Fibroblast of skin of right biceps (primary cell): ENCODE measurements around the gene ANTKMT.

ENCODE experiments used
- DNase-seq: peaks from one replicate; pipeline ENCODE4 v3.0.0-alpha.2; 2013

Gene ANTKMT

DNA sequence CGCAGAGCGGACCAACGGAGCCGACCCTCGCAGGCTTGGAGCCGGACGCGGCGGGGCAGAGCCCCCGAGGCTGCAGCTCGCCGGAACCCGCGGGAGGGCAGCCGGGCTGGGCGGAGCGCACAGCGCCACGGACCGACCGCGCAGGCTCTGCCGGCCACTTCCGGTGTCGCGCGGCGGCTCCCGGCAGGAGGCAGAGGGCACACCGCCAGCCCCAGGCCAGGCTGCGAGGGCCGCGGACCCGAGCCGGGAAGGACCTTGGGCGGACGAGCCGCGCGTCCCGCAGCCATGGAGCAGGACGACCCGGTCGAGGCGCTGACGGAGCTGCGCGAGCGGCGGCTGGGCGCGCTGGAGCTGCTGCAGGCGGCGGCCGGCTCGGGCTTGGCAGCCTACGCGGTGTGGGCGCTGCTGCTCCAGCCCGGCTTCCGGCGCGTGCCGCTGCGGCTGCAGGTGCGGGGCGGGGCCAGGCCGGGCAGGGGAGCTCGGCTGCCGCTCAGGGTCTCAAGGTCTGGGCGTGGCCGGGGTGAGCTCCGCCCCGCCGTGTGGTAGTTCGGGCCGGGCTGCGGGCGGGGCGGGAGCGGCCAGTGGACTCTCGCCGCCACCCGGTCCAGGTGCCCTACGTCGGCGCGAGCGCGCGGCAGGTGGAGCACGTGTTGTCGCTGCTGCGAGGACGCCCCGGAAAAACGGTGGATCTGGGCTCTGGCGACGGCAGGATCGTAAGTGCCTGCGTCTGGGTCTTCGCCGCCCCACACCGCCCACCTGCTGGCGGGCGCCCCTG is at the start of gene ANTKMT:
ANTKMT (plus strand) TSS at position 157 of the 775 bp plus-strand sequence; CDS start at position 286, 129 bp downstream.
- peak; percentile 68 for DNase-seq

DNA sequence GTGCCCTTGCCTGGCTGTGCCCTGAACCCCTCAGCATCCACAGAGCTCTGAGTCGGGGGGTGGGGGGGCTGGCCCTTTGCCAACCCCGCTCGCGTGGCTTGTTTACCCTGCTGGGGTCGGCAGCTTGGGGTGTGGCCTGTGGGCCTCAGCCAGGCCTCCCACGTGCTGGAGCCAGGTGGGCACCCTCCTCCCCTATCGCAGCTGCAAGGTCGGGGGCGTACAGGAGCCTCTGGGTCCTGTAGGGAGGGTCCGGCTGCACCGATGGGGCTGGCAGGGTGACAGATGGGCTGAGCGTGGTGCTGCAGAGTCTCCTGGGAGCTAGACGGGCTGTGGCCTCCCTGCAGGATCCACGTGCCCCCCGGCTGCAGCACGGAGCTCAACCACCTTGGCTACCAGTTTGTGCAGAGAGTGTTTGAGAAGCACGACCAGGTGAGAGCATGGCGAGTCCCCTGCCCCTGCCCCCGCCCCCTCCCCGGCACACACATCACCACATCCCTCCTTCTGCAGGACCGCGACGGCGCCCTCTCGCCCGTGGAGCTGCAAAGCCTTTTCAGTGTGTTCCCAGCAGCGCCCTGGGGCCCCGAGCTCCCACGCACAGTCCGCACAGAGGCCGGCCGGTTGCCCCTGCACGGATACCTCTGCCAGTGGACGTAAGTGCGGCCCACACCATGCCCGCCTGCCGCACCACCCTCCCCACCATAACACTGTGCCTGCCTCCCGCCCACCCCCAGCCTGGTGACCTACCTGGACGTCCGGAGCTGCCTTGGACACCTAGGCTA is 49.4 kb upstream of the ANTKMT start:
- no peak for DNase-seq

DNA sequence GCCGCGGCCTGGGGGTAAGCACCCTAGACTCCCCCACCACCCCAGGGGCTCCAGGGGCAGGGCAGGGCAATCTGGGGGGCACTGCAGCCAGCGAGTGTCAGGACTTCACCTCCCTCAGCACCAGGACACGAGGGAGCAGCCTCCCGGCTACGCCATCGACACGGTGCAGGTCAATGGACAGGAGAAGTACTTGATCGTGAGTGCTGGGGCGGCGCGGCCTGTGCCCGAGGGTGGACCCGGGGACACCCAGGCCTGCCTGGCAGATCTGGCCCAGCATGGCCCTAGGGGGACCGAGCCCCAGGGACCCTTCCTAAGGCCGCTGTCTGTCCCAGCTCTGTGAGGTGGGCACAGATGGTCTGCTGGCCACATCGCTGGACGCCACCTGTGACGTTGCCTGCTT is 48.6 kb upstream of the ANTKMT start:
- no peak for DNase-seq

- DNase-seq, result no peak
Observed at GRCh38 chr16:672851-673250, 48.1 kb upstream of the ANTKMT start.

DNA sequence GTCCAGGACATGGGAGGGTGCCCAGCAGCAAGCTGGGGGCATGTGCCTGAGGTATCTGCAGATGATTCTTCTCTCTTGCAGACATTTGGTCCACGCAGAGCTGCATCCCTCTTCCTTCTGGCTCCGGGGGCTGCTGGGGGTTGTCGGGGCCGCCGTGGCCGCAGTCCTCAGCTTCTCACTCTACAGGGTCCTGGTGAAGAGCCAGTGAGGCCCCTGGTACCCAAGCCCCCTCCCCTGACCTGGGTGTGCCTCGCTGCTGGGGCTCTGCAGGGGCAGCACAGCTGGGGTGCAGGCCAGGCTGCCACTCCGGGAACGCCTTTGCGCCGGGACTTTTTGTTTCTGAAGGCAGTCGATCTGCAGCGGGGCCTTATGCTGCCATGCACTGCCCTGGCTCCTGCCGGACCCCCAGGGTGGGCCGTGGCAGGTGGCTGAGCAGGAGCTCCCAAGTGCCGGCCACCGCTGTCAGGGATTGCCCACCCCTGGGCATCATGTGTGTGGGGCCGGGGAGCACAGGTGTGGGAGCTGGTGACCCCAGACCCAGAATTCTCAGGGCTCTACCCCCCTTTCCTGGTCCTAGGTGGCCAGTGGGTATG is 47.5 kb upstream of the ANTKMT start:
- DNase-seq, result no peak

DNA sequence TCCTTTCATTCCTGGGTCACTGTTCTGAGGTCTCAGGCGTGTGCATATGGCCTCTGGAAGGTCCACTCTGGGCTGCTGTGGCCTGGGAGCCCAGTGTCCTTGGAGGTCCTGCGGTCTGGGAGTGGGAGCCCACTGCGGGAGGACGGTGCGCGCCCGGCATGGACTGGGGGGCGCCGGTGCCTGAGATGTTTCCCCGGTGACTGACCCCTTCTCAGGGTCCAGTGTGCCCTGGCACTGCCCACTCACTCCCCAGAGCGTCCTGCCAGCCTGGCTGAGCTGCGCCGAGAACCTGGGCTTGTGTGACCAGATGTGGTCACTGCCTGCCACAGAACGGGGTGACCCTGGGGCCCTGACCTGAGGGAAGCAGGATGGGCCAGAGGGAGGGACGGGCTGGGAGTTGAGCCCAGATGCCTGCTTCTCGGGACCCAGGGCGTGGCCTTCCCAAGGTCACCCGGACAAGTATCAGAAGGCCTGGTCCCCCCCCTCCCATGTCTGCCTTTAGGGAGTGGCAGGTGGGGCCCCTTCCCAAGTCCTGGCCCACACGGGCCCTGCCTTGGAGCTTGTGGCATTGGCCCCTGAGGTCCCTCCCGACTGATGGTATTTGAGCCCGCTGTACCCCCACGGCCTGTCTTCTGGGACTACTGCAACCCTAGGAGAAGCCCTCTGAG is 46.6 kb upstream of the ANTKMT start:
- no peak for DNase-seq

DNA sequence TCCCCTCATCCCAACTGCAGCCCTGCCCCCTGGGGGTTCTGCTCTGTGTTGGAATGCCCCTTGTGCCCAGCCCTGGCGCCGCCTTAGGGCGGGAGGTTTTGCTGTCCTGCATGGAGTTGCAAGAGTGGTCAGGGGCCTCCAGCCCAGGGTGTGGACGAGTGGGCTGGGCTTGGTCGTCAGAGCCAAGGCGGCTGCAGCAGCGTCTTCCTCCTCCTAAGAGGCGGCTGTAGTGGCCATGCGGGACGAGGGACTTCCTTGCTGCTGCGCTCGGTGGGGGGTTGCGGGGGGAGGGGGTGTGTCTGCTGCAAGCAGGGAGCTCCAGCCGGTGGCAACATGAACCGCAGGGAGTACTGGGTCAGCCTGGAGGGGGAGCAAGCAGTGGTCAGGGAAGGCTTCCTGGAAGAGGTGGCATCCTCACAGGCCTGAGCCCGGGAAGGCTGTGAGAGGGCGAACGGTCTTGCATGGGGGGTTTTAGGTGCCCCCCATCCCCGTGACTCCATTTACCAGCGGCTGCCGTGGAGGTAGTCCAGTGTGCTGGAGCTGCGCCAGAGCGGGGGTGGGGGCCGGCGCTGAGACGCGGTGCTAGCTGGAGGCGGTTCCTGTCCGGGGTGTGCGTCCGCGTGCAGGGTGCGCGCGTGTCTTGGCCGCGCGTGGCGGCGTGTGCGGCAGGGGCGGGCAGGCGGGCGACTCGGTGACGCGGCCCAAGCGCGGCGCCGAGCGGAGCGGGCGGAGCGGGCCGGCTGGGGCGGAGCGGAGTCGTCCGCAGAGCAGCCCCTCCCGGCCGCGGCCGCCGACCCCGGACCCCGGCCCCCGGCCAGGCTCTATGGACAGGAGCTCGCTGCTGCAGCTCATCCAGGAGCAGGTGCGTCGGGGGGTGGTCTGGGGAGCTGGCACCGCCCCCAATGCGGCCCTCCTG is 45.7 kb upstream of the ANTKMT start, which contains the start of gene RHBDL1:
RHBDL1 (plus strand) TSS at position 704 of the 916 bp plus-strand sequence; CDS start at position 824, 120 bp downstream.
- DNase-seq, result peak; percentile 49

- no peak for DNase-seq
Observed at GRCh38 chr16:675884-676564, 44.9 kb upstream of the ANTKMT start.

- DNase-seq, result no peak
Observed at GRCh38 chr16:676565-676902, 44.4 kb upstream of the ANTKMT start.

DNA sequence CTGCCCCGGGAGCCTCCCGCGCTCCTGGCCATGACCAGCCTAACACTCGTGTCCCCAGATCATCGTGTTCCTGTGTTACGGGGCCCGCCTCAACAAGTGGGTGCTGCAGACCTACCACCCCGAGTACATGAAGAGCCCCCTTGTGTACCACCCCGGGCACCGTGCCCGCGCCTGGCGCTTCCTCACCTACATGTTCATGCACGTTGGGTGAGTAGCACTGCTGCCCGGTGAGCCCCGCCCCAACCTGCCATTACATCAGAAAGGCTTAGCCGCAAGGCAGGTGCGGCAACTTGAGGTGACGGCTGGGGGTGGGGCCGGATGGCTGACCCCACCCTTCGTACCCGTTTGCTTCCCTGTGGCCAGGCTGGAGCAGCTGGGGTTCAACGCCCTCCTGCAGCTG is 44.0 kb upstream of the ANTKMT start:
- no peak for DNase-seq

DNA sequence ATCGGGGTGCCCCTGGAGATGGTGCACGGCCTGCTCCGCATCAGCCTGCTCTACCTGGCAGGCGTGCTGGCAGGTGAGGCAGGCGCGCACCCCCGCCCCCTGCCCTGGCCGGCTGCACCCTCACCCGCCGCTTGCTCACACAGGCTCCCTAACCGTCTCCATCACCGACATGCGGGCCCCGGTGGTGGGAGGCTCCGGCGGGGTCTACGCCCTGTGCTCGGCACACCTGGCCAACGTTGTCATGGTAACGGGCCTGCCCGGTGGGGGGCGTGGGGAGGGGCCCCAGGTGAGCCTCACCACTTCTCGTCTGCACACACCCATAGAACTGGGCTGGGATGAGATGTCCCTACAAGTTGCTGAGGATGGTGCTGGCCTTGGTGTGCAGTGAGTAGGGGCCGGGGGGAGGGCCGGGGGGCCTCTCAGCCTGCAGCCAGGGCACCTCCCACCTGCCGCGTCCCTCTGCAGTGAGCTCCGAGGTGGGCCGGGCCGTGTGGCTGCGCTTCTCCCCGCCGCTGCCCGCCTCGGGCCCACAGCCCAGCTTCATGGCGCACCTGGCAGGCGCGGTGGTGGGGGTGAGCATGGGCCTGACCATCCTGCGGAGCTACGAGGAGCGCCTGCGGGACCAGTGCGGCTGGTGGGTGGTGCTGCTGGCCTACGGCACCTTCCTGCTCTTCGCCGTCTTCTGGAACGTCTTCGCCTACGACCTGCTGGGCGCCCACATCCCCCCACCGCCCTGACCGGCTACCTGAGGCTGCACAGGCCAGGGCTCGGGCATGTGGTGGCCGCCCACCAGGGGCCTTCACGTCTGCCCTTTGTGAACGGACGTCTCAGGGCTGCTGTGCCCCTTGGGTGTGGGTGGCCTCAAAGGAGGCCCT is 43.4 kb upstream of the ANTKMT start:
- DNase-seq, result no peak

GRCh38 chr16:678209-678857 is 42.6 kb upstream of the ANTKMT start:
- DNase-seq, result no peak

- peak; percentile 65 for DNase-seq
Observed at GRCh38 chr16:678858-679813, 41.8 kb upstream of the ANTKMT start.

- DNase-seq, result peak; percentile 85
Observed at GRCh38 chr16:679814-680624, 40.9 kb upstream of the ANTKMT start, which contains the start of gene STUB1. TSS of gene STUB1 (plus strand) at chr16:680410. CDS start at chr16:680526, 116 bp downstream.

- DNase-seq, result no peak
Observed at GRCh38 chr16:680625-680945, 40.4 kb upstream of the ANTKMT start.

- DNase-seq, result peak; percentile 30
Observed at GRCh38 chr16:680967-681745, 39.8 kb upstream of the ANTKMT start.
